ENCODE measurements around the gene RCC1. TPM values are rescaled to one million over a fixed set of nuclear protein-coding genes. Genes with fewer than 3 reads are reported as not detected.
"Not testable (repeated sequence)": the region's sequence is repeated elsewhere in the genome, so short reads cannot be mapped to it uniquely, and the experiment has no call there.

RCC1 gene
- total RNA-seq, 2 donors from 2014 or later: 6.2 to 10.1 TPM

DNA sequence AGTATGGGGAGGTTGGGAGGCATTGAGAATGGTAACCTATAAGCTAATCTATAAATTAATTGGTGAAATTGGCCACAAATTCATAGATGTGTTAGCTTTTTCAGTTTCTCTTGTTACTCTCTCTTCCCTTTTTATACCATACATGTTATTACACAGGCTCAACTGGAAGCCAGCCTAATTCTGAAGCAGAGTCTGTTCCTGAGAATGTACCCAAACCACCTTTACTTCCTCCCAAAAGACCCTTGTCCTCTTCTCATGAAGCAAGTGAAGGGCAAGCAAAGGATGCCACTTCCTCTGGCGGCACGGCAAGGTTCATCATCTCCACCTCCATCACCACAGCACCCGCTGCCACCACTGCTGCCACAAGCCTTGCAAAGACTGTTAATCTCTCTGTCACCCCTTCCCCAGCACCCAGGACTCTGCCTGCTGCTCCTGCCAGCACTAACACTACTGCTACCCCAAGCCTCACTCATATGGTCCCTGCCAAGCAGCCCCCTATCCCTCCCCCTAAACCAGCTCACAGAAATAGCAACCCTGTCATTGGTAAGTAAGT, 39.5 kb upstream of the RCC1 start:
- ATAC-seq (ENCODE audit: insufficient number of reproducible peaks, low FRiP score, low read depth): no peak
- TF ChIP-seq, protein P1, sequence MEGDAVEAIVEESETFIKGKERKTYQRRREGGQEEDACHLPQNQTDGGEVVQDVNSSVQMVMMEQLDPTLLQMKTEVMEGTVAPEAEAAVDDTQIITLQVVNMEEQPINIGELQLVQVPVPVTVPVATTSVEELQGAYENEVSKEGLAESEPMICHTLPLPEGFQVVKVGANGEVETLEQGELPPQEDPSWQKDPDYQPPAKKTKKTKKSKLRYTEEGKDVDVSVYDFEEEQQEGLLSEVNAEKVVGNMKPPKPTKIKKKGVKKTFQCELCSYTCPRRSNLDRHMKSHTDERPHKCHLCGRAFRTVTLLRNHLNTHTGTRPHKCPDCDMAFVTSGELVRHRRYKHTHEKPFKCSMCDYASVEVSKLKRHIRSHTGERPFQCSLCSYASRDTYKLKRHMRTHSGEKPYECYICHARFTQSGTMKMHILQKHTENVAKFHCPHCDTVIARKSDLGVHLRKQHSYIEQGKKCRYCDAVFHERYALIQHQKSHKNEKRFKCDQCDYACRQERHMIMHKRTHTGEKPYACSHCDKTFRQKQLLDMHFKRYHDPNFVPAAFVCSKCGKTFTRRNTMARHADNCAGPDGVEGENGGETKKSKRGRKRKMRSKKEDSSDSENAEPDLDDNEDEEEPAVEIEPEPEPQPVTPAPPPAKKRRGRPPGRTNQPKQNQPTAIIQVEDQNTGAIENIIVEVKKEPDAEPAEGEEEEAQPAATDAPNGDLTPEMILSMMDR (IDR thresholded peaks at IDR 0.05): no peak
- peaks cover 22% of the 10 kb centered on the region for H3K36me3 ChIP-seq

DNA sequence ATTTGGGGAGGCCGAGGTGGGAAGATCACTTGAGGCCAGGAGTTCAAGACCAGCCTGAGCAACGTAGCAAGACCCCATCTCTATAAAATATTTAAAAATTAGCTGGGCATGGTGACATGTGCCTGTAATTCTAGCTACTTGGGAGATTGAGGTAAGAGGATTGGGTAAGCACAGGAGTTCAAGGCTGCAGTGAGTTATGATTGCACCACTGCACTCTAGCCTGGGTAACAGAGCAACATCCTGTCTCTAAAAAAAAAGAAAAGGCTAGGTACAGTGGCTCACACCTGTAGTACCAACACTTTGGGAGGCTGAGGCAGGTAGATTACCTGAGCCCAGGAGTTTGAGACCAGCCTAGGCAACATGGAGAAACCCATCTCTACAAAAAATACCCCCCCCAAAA, 35.7 kb upstream of the RCC1 start:
- no peaks in the 10 kb centered on the region for H3K27me3 ChIP-seq (replicated peaks; ENCODE audit: insufficient read depth)
- TF ChIP-seq, protein P1 (IDR thresholded peaks at IDR 0.05): no peak
- DNase-seq (ENCODE audit: low spot score): no peak
- no peak overlapping the region for H3K27ac ChIP-seq
- H3K4me3 ChIP-seq: no peak overlapping the region
- H3K9me3 ChIP-seq: no peaks in the 10 kb centered on the region
- no peak for ATAC-seq (ENCODE audit: insufficient number of reproducible peaks, low FRiP score, low read depth)
- H3K36me3 ChIP-seq: peaks cover 29% of the 10 kb centered on the region
- no peaks in the 10 kb centered on the region for H3K4me1 ChIP-seq (ENCODE audit: control insufficient read depth in 1 of 2, low read depth in 2 of 2)

More for the DNA sequence above, 39.5 kb upstream of the RCC1 start:
- Histone ChIP-seq H3K27me3 (replicated peaks; ENCODE audit: insufficient read depth) (no peaks in the 10 kb centered on the region), H3K4me1 (ENCODE audit: control insufficient read depth in 1 of 2, low read depth in 2 of 2) (no peaks in the 10 kb centered on the region), H3K27ac (no peak overlapping the region), H3K9me3 (no peaks in the 10 kb centered on the region), H3K4me3 (no peak overlapping the region)
- DNase-seq (ENCODE audit: low spot score): no peak

DNA sequence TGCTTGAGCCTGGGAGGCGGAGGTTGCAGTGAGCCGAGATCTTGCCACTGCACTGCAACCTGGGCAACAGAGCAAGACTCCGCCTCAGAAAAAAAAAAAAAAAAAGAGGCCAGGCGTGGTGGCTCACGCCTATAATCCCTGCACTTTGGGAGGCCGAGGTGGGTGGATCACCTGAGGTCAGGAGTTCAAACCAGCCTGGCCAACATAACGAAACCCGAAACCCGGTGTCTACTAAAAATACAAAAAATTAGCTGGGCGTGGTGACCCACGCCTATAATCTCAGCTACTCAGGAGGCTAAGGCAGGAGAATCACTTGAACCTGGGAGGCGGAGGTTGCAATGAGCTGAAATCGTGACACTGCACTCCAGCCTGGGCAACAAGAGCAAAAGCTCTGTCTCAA, 26.3 kb upstream of the RCC1 start:
- not testable (repeated sequence) for H3K4me3 ChIP-seq; ATAC-seq (ENCODE audit: insufficient number of reproducible peaks, low FRiP score, low read depth); H3K4me1 ChIP-seq (ENCODE audit: control insufficient read depth in 1 of 2, low read depth in 2 of 2); H3K27me3 ChIP-seq (replicated peaks; ENCODE audit: insufficient read depth); H3K27ac ChIP-seq; DNase-seq (ENCODE audit: low spot score); H3K9me3 ChIP-seq
- H3K36me3 ChIP-seq: peaks cover 19% of the 10 kb centered on the region

DNA sequence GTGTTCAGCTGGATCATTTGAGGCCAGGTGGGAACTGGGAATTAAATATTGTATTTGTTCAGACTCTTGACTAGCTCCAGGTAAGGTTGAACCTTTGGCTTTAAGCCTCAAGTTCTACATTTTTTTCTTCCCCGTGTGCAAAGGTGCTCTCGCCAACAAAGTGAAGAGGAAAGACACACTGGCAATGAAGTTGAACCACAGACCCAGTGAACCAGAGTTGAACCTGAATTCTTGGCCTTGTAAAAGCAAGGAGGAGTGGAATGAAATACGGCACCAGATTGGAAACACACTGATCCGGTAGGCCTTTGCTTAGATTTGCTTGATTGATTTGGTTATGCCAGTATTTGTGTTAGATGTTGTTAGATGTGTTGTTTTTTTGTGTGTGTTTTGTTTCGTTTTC, 25.5 kb upstream of the RCC1 start:
- no peak for ATAC-seq (ENCODE audit: insufficient number of reproducible peaks, low FRiP score, low read depth)

DNA sequence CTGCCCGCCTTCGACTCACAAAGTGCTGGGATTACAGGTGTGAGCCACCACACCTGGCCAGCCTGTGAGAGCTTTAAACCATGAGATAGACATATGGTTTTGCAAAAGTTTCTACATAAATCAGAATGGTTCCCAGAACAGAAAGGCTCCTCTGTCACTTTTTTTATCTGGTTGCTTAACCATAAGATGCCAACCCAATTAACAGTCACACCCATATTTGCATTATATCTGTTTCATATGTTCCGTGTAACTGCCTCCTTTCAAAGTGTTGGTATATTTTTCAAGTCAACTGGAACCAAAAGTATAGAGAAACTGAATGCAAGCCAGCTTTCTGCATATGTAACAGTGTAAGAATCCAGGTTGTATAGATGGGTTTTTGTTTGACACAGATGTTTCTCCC, 23.7 kb upstream of the RCC1 start:
- peaks cover 20% of the 10 kb centered on the region for H3K36me3 ChIP-seq
- TF ChIP-seq, protein P1 (IDR thresholded peaks at IDR 0.05): no peak

More for the DNA sequence above, 25.5 kb upstream of the RCC1 start:
- peaks cover 14% of the 10 kb centered on the region for H3K36me3 ChIP-seq
- TF ChIP-seq, protein P1 (IDR thresholded peaks at IDR 0.05): no peak
- no peak overlapping the region for H3K27ac ChIP-seq
- DNase-seq (ENCODE audit: low spot score): no peak
- no peaks in the 10 kb centered on the region for H3K27me3 ChIP-seq (replicated peaks; ENCODE audit: insufficient read depth)
- H3K9me3 ChIP-seq: no peaks in the 10 kb centered on the region
- H3K4me1 ChIP-seq (ENCODE audit: control insufficient read depth in 1 of 2, low read depth in 2 of 2): no peaks in the 10 kb centered on the region
- no peak overlapping the region for H3K4me3 ChIP-seq

DNA sequence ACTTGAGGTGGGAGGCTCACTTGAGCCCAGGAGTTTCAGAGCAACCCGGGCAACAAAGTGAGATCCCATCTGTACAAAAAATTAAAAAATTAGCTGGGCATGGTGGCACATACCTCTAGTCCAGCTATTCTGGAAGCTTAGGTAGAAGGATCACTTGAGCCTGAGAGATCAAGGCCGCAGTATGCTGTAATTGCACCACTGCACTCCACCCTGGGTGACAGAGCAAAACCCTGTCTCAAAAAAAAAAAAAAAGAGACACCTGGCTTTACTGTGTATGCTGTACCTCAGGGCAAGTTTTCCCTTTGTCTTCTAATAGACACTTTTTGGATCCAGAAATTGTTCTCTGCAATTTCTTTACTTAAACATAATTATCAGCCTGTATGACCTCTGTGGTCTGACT, 23.1 kb upstream of the RCC1 start:
- no peaks in the 10 kb centered on the region for H3K27me3 ChIP-seq (replicated peaks; ENCODE audit: insufficient read depth)
- no peaks in the 10 kb centered on the region for H3K4me1 ChIP-seq (ENCODE audit: control insufficient read depth in 1 of 2, low read depth in 2 of 2)
- H3K4me3 ChIP-seq: no peak overlapping the region
- DNase-seq (ENCODE audit: low spot score) (no peak), ATAC-seq (ENCODE audit: insufficient number of reproducible peaks, low FRiP score, low read depth) (no peak)
- H3K36me3 ChIP-seq: peaks cover 20% of the 10 kb centered on the region
- no peaks in the 10 kb centered on the region for H3K9me3 ChIP-seq
- TF ChIP-seq, protein P1 (IDR thresholded peaks at IDR 0.05): no peak
- no peak overlapping the region for H3K27ac ChIP-seq

More for the DNA sequence above, 23.7 kb upstream of the RCC1 start:
- ATAC-seq (ENCODE audit: insufficient number of reproducible peaks, low FRiP score, low read depth): no peak
- Histone ChIP-seq H3K27ac (no peak overlapping the region), H3K4me1 (ENCODE audit: control insufficient read depth in 1 of 2, low read depth in 2 of 2) (no peaks in the 10 kb centered on the region), H3K27me3 (replicated peaks; ENCODE audit: insufficient read depth) (no peaks in the 10 kb centered on the region), H3K9me3 (no peaks in the 10 kb centered on the region), H3K4me3 (no peak overlapping the region)
- no peak for DNase-seq (ENCODE audit: low spot score)
